B cell (primary cell): ENCODE data around the gene HOXB3.

Experiments used
- CTCF ChIP-seq: fragments of 200-600 bp; IDR thresholded peaks from one replicate; pipeline ENCODE4 v1.8.0; 2022; ENCODE audit warnings: antibody characterized with exemption, mild to moderate bottlenecking
- EZH2 ChIP-seq: IDR thresholded peaks from 2 replicates; pipeline ENCODE4 v1.6.1; 2012; ENCODE audit warnings: borderline replicate concordance, low read depth, mild to moderate bottlenecking, moderate library complexity, low read length; ENCODE audit not compliant: insufficient read depth, poor library complexity, severe bottlenecking

GRCh38 chr17:48583708-48584222 lies 6.3 kb downstream of the HOXB3 start:
- no peak for TF ChIP-seq CTCF
- TF ChIP-seq EZH2, result no peak
